ENCODE data around the gene DLGAP1. TPM values are rescaled to one million over a fixed set of nuclear protein-coding genes. Genes with fewer than 3 reads are reported as not detected.

DLGAP1 gene
- total and polyA plus RNA-seq, 10 donors, result 0.11 to 6.0 (median 2.1) TPM

DNA sequence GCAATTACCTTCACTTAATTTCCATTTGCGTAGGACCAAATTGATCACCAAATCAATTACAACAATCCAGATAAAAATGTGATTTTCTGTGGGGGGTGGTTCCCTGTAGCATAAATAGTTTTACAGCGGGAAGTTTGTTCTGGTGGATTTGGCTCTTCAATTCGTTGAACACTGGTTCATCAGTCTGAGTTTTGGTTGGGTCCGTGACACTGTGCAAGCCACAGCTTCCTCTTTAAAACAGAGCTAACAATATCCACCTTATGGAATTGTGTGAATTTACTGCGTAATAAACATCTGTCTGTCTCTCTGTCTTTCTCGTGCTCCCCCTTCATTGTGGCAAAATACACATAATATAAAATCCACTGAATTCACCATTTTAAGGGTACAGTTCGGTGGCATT is 694.4 kb downstream of the DLGAP1 start:
- DNase-seq, result no peak
- Histone ChIP-seq H3K36me3 (no peaks in the 10 kb centered on the region), H3K27me3 (replicated peaks in 1 of 7) (peaks cover 0 to 4% (median 0%) of the 10 kb centered on the region in 7 donors), H3K27ac (no peak overlapping the region), H3K9me3 (peaks cover 0 to 32% (median 16%) of the 10 kb centered on the region in 8 donors), H3K4me3 (no peak overlapping the region), H3K4me1 (no peaks in the 10 kb centered on the region)
- intact Hi-C loops (cut with DNase I; ENCODE audit: low total_unique reads), result no loop called here
- WGBS, 5 donors, result 58 to 72% (median 62%) methylated on average over 7 of the region's 7 CpGs
- TF ChIP-seq, protein P1, sequence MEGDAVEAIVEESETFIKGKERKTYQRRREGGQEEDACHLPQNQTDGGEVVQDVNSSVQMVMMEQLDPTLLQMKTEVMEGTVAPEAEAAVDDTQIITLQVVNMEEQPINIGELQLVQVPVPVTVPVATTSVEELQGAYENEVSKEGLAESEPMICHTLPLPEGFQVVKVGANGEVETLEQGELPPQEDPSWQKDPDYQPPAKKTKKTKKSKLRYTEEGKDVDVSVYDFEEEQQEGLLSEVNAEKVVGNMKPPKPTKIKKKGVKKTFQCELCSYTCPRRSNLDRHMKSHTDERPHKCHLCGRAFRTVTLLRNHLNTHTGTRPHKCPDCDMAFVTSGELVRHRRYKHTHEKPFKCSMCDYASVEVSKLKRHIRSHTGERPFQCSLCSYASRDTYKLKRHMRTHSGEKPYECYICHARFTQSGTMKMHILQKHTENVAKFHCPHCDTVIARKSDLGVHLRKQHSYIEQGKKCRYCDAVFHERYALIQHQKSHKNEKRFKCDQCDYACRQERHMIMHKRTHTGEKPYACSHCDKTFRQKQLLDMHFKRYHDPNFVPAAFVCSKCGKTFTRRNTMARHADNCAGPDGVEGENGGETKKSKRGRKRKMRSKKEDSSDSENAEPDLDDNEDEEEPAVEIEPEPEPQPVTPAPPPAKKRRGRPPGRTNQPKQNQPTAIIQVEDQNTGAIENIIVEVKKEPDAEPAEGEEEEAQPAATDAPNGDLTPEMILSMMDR (IDR thresholded peaks at IDR 0.05 in 8 of 11, conservative IDR thresholded peaks at IDR 0.05 in 3 of 11), result no peak
- TF ChIP-seq POLR2A (IDR thresholded peaks at IDR 0.05) (no peak), POLR2AphosphoS5 (IDR thresholded peaks at IDR 0.05) (no peak)

DNA sequence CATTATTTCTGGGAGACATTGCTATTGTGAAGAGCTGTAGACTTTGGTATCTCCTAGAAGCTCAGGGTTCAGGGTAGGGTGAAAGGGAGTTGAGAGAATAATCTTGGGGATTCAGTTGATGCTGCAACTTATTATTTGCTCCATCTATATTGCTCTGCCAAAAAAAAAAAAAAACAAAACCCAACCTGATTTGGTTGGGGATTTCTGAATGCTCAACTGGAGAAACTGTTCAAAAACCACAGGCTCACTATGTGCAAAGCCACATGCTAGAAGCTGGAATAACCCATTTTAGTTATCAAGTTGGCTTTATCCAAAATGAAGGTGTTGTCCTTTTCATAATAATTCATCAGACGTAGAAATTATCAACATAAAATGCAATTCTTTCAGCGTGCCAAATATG is 696.0 kb downstream of the DLGAP1 start:
- Histone ChIP-seq H3K27ac (no peak overlapping the region), H3K27me3 (replicated peaks in 1 of 7) (no peaks in the 10 kb centered on the region), H3K9me3 (peaks cover 0 to 26% (median 14%) of the 10 kb centered on the region in 8 donors), H3K4me1 (no peaks in the 10 kb centered on the region), H3K36me3 (no peaks in the 10 kb centered on the region), H3K4me3 (no peak overlapping the region)
- DNase-seq, result no peak
- no peak for TF ChIP-seq POLR2AphosphoS5 (IDR thresholded peaks at IDR 0.05)
- TF ChIP-seq, protein P1 (IDR thresholded peaks at IDR 0.05 in 8 of 11, conservative IDR thresholded peaks at IDR 0.05 in 3 of 11), result no peak
- TF ChIP-seq POLR2A (IDR thresholded peaks at IDR 0.05), result no peak
- 77 to 90% (median 83%) methylated on average over 2 of the region's 2 CpGs for whole genome bisulfite sequencing, 5 donors
- intact Hi-C loops (cut with DNase I; ENCODE audit: low total_unique reads), result no loop called here

DNA sequence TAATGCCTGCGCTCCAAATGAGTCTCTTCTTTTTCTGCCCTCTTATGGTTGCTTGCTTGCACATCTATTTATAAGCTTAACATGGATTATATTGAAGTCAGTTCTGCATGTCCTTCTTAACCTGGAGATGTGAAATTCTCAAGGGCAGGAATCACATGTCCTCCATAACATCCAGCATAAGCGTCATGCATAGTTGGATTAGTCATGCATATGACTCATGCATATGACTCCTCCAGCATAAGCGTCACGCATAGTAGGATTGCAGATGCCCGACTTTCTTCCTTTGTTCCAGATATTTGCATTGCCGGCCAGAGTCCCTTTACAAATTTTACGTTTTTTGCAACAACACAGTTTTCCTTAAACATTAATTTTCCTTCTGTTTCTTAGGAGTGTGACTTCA is 696.6 kb downstream of the DLGAP1 start:
- no peak for TF ChIP-seq POLR2AphosphoS5 (IDR thresholded peaks at IDR 0.05)
- no peak for TF ChIP-seq POLR2A (IDR thresholded peaks at IDR 0.05)
- TF ChIP-seq, protein P1 (IDR thresholded peaks at IDR 0.05 in 8 of 11, conservative IDR thresholded peaks at IDR 0.05 in 3 of 11), result no peak
- H3K4me1 ChIP-seq, result no peaks in the 10 kb centered on the region
- H3K9me3 ChIP-seq, result peaks cover 0 to 26% (median 14%) of the 10 kb centered on the region in 8 donors
- H3K36me3 ChIP-seq, result no peaks in the 10 kb centered on the region
- H3K27ac ChIP-seq, result no peak overlapping the region
- 83 to 97% (median 86%) methylated on average over 7 of the region's 7 CpGs for WGBS, 5 donors
- no peak overlapping the region for H3K4me3 ChIP-seq
- no peaks in the 10 kb centered on the region for H3K27me3 ChIP-seq (replicated peaks in 1 of 7)
- no peak for DNase-seq
- intact Hi-C loops (cut with DNase I; ENCODE audit: low total_unique reads), result no loop called here

DNA sequence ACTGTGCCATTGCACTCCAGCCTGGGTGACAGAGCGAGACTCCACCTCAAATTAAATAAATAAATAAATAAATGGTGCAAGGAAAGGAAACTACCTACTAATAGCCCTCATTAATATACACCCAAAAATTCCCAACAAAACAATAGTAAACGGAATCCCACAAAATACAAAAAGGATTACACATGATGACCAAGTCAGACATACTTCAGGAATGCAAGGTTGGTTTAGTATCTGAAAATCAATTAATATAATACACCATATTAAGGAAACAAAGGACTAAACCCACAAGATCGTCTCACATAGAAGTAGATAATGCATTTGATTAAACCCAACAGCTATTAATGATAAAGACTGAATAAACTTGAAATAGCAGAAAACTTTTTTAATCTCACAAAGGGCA is 697.7 kb downstream of the DLGAP1 start:
- Histone ChIP-seq H3K9me3 (peaks cover 0 to 26% (median 14%) of the 10 kb centered on the region in 8 donors), H3K4me3 (no peak overlapping the region), H3K27ac (no peak overlapping the region), H3K27me3 (replicated peaks in 1 of 7) (no peaks in the 10 kb centered on the region), H3K36me3 (no peaks in the 10 kb centered on the region), H3K4me1 (no peaks in the 10 kb centered on the region)
- no peak for TF ChIP-seq POLR2AphosphoS5 (IDR thresholded peaks at IDR 0.05)
- TF ChIP-seq POLR2A (IDR thresholded peaks at IDR 0.05), result no peak
- TF ChIP-seq, protein P1 (IDR thresholded peaks at IDR 0.05 in 8 of 11, conservative IDR thresholded peaks at IDR 0.05 in 3 of 11), result no peak
- WGBS, 5 donors, result 89 to 98% (median 91%) methylated on average over 3 of the region's 3 CpGs
- intact Hi-C loops (cut with DNase I; ENCODE audit: low total_unique reads), result no loop called here
- DNase-seq, result no peak

Measured in spleen (tissue), 11 donors.